K562 (cell line): ENCODE results near the gene MECR.

Experiments used
- CTCF ChIP-seq, 3 experiments: IDR thresholded peaks in 2 of 3; conservative IDR thresholded peaks in 1 of 3; 2 replicates each; pipeline ENCODE4 v1.5.1; 2011 to 2012; ENCODE audit warnings: low read length in 3 of 3, mild to moderate bottlenecking in 3 of 3, control low read depth in 2 of 3, improper control_type of control experiment in 1 of 3, inconsistent platforms in 1 of 3, low read depth in 1 of 3, mixed read lengths in 1 of 3, moderate library complexity in 1 of 3; ENCODE audit not compliant: insufficient read depth in 2 of 3
- PTRF ChIP-seq: fragments of 450-650 bp; IDR thresholded peaks from 2 replicates; pipeline ENCODE4 v1.6.1; 2016; ENCODE audit warnings: mild to moderate bottlenecking, missing genetic modification characterization, missing compliant biosample characterization
- SRF ChIP-seq, 2 experiments: fragments of 250-450, 450-650 bp in 1 of 2; sonication (Bioruptor Pico) in 1 of 2; sonication (generic) in 1 of 2; formaldehyde crosslinking; IDR thresholded peaks; 2 replicates each; pipeline versions ENCODE4 v1.5.0 to v1.5.1; 2020 to 2022; ENCODE audit warnings: mild to moderate bottlenecking in 1 of 2, missing genetic modification reagents in 1 of 2
- TF ChIP-seq, protein P1 (sequence below): sonication (generic); formaldehyde crosslinking; IDR thresholded peaks from 2 replicates; pipeline ENCODE4 v1.8.1; 2023; ENCODE audit warnings: mild to moderate bottlenecking, missing genetic modification reagents

DNA sequence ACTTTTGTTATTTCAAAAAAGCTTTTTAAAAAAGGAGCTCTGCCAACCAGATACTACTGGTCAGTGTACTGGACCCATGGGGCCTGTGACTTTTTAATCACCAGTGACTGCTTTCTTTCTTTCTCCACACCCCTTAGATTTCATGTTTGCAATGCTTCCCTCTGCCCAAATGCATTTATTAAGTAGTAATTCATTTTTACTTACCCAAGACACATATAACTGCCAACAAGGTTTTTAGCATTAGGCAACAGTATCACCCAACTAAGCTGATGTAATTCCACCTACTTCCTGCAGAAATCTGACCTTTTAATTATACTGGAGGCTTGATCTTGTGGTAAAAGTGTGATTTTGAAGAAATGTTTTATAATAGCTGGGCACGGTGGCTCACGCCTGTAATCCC, 12.5 kb downstream of the MECR start:
- no peak for TF ChIP-seq SRF (CRISPR knock-in tag; IDR thresholded peaks at IDR 0.05)
- TF ChIP-seq, protein P1, sequence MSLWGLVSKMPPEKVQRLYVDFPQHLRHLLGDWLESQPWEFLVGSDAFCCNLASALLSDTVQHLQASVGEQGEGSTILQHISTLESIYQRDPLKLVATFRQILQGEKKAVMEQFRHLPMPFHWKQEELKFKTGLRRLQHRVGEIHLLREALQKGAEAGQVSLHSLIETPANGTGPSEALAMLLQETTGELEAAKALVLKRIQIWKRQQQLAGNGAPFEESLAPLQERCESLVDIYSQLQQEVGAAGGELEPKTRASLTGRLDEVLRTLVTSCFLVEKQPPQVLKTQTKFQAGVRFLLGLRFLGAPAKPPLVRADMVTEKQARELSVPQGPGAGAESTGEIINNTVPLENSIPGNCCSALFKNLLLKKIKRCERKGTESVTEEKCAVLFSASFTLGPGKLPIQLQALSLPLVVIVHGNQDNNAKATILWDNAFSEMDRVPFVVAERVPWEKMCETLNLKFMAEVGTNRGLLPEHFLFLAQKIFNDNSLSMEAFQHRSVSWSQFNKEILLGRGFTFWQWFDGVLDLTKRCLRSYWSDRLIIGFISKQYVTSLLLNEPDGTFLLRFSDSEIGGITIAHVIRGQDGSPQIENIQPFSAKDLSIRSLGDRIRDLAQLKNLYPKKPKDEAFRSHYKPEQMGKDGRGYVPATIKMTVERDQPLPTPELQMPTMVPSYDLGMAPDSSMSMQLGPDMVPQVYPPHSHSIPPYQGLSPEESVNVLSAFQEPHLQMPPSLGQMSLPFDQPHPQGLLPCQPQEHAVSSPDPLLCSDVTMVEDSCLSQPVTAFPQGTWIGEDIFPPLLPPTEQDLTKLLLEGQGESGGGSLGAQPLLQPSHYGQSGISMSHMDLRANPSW (CRISPR knock-in tag) = no peak
- TF ChIP-seq CTCF (IDR thresholded peaks at IDR 0.05 in 2 of 3, conservative IDR thresholded peaks at IDR 0.05 in 1 of 3; ENCODE audit: insufficient read depth in 2 of 3, low read depth in 1 of 3, low read length in 3 of 3) = no peak
- no peak for TF ChIP-seq PTRF (tag)
